ENCODE results near the gene MAPT. TPM values are rescaled to one million over a fixed set of nuclear protein-coding genes. Genes with fewer than 3 reads are reported as not detected.

The MAPT gene
- total and polyA plus RNA-seq, 2 of the 13 experiments (the other 11 are each of a cell fraction or from before 2014, with no cell fraction given): 2.1 to 2.8 TPM

DNA sequence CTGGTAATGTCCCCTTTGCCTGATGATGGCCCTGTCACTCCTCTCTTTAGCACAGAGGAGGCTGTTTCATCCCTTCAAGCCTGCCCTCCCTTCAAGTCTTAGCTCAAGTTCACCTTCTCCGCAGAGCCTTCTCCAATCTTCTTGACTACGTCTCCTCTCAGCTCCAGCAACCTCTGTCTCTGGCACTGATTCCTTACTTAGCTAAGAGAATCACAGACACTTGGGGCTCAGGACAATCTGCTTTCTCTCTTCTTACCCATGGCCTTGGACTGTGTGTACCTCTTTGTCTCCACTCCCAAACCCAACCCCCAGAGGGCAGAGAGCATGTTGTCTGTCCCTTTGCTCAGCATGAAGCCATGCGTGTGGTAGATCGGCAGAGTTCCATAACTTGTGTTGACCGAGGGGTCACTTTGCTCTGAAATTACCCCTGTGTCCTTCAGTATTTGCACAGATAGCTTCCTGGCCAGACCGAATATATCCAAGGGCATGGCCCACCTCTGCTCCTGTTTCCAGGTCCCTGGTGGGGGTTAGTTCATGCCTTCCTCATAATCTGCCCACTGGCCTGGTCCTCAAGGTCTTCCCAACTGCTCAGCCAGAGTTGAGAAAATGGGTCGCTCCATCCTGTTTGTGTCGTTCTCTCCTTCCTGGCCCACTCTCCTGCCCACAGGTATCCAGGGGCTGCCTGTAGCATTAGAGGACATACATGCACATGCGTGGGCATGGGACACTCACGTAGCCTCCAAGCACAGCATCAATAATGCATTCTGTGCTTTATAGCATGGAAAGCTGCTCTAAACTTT is 41.6 kb downstream of the MAPT start (continued):
- TF ChIP-seq, protein P1, sequence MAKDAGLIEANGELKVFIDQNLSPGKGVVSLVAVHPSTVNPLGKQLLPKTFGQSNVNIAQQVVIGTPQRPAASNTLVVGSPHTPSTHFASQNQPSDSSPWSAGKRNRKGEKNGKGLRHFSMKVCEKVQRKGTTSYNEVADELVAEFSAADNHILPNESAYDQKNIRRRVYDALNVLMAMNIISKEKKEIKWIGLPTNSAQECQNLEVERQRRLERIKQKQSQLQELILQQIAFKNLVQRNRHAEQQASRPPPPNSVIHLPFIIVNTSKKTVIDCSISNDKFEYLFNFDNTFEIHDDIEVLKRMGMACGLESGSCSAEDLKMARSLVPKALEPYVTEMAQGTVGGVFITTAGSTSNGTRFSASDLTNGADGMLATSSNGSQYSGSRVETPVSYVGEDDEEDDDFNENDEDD (CRISPR knock-in tag; IDR thresholded peaks at IDR 0.05; ENCODE audit: borderline replicate concordance): peak; percentile 77; the same call in 1 of the 2 replicates
- TF ChIP-seq ZNF160 (CRISPR knock-in tag; IDR thresholded peaks at IDR 0.05) (peak; percentile 66), MAF1 (CRISPR knock-in tag; IDR thresholded peaks at IDR 0.05; ENCODE audit: borderline replicate concordance) (no peak), HDAC6 (IDR thresholded peaks at IDR 0.05; ENCODE audit: low read depth, low read length) (no peak), ZSCAN21 (CRISPR knock-in tag; IDR thresholded peaks at IDR 0.05; ENCODE audit: borderline replicate concordance) (peak; percentile 88; the same call in 1 of the 2 replicates), RBM39 (IDR thresholded peaks at IDR 0.05; ENCODE audit: low read depth, low read length, poor library complexity, severe bottlenecking) (no peak), MXI1 (IDR thresholded peaks at IDR 0.05; ENCODE audit: borderline replicate concordance, low read depth, low read length) (peak; percentile 53; the same call in 1 of the 3 replicates), TFAP4 (IDR thresholded peaks at IDR 0.05; ENCODE audit: borderline replicate concordance, low read depth) (peak; percentile 62; the same call in 1 of the 2 replicates), CHD2 (IDR thresholded peaks at IDR 0.05; ENCODE audit: low read depth, low read length) (no peak), LRRFIP1 (CRISPR knock-in tag; conservative IDR thresholded peaks at IDR 0.05) (no peak), E2F5 (CRISPR knock-in tag; conservative IDR thresholded peaks at IDR 0.05) (no peak), JUN (CRISPR knock-in tag; IDR thresholded peaks at IDR 0.05) (peak; percentile 18; the same call in 1 of the 2 replicates), MAFF (IDR thresholded peaks at IDR 0.05; ENCODE audit: low read depth, low read length) (no peak), ARHGAP35 (CRISPR knock-in tag; IDR thresholded peaks at IDR 0.05; ENCODE audit: borderline replicate concordance) (no peak; the same call in 1 of the 2 replicates), ZNF446 (CRISPR knock-in tag; IDR thresholded peaks at IDR 0.05) (peak; percentile 80; the same call in 1 of the 2 replicates), KDM3A (CRISPR knock-in tag; IDR thresholded peaks at IDR 0.05; ENCODE audit: low read depth) (peak; percentile 90), ZNF564 (CRISPR knock-in tag; IDR thresholded peaks at IDR 0.05) (0 out of 2 replicates have a peak, but pooled peaks have one; percentile 67), PPARG (CRISPR knock-in tag; conservative IDR thresholded peaks at IDR 0.05) (peak; percentile 68), ZNF143 (CRISPR knock-in tag; IDR thresholded peaks at IDR 0.05) (no peak), RAD51 (IDR thresholded peaks at IDR 0.05; ENCODE audit: borderline replicate concordance) (no peak), MBD4 (IDR thresholded peaks at IDR 0.05; ENCODE audit: borderline replicate concordance, low read length) (no peak), HOMEZ (CRISPR knock-in tag; IDR thresholded peaks at IDR 0.05; ENCODE audit: low read depth) (peak; percentile 87), ZNF747 (CRISPR knock-in tag; IDR thresholded peaks at IDR 0.05; ENCODE audit: borderline replicate concordance) (peak; percentile 75; the same call in 1 of the 2 replicates)

Measured in HepG2 (cell line).